Activated T-cell treated with anti-CD3 and anti-CD28 coated beads for 4 hours (primary cell): ENCODE results near the gene FTCD.
A peak's percentile ranks its signal among the peaks of the same experiment; 100 is the strongest.
"Not testable (repeated sequence)": the region's sequence is repeated elsewhere in the genome, so short reads cannot be mapped to it uniquely, and the experiment has no call there.

Experiments
- DNase-seq: peaks from one replicate; pipeline ENCODE4 v3.0.0-alpha.2; 2020

Gene FTCD

DNA sequence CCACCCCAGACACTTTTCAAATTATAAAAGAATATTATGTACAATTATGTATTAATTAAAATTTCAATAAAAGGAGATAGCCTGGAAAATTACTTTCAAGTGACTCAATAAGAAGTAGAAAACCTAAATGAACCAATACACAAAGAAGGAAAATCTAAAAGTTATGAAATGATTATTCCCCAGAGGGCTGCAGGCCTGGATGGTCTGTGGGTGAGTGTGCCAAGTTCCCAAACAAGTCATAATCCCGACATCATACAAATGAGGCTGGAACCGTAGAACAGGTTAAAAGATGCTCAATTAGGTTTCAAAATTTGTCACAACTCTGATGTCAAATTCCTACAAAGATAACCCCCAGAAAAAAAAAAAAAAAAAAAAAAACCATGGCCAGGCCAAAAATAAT is 16.2 kb upstream of the FTCD start:
- no peak for DNase-seq

GRCh38 chr21:46170436-46171193 is 15.2 kb upstream of the FTCD start:
- DNase-seq, result not testable (repeated sequence)

DNA sequence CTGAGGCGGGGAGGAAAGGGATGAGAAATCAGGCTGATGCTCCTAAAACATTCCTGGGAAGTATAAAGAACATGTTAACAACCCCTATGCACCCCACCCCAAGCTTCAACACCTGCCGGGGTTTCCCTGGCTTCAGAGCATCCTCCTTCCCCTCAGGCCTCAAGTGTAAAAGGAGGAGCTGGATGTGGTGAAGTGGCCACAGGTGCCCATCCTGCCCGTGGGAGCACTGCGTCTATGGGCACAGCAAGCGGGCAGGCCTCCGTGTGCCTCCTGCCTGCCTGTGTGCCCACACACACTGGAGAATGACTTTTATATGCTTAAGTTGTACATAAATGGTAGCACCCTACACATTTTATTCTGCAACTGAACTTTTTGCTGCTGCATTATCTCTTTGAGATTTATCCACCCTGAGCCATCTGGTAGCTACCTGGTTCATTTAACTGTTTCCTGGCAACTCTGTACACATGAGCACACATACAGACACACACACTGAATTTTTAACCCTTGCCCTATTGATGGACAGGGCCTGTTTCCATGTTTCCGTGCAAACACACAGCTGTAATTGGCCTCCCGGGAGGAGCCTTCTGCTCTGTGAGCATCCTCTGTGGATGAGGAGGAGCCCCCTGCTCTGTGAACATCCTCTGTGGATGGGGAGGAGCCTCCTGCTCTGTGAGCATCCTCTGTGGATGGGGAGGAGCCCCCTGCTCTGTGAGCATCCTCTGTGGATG is 13.4 kb upstream of the FTCD start:
- DNase-seq, result no peak

DNA sequence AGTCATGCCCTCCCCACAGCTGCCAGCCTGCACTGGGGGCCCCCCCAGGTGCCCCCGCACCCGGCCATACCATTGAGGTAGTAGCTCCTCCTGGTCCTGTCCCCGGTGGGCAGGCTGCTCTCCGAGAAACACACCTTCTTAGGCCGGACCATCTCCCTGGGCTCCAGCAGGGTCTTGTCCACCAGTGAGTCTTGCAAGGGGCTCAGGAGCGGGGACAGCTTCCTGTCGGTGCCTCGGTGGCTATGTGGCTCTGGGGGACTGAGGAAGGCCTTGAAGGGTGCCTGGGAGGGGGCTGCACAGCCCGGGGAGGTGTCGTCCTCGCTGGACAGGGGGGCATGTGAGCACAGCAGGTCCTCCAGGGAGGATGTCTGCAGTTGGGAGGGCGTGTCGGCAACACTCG is 12.9 kb upstream of the FTCD start:
- DNase-seq, result no peak

DNA sequence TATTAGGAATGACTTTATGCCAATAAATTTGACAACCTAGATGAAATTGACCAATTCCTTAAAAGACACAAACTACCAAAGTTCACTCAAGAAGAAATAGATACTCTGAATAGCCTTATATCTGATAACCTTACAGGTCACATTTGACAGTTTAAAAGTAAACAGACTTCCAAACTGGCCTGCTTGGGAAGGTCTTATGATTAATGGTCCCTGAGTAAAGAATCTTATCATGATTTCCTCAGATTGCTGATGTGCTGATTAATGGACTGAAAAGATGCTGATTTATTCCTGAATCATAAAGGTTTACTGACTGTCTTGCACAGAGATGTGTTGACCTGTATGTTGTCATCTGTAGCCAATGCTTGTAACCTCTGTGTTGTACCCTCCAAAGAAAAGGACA is 9.7 kb upstream of the FTCD start:
- no peak for DNase-seq

DNA sequence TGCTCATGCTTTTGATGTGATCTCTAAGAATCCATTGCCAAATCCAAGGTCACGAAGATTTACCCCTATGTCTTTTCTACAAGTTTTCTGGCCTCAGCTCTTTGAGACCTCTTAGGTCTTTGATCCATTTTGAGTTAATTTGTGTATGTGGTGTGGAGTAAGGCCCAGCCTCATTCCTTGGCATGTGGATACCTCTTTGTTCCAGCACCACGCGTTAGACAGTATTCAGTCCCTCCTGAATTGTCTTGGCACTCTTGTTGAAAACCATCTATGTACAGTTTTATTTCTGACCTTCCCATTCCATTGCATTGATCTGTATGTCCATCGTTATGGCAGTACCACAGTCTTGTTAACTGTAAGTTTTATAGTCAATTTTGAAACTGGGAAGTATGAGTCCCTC is 8.0 kb upstream of the FTCD start:
- DNase-seq, result no peak

- no peak for DNase-seq
Measured at GRCh38 chr21:46161633-46162592, 6.5 kb upstream of the FTCD start.

- no peak for DNase-seq
Measured at GRCh38 chr21:46160907-46161632, 5.7 kb upstream of the FTCD start.

- DNase-seq, result no peak
Measured at GRCh38 chr21:46160657-46160906, 5.2 kb upstream of the FTCD start.

GRCh38 chr21:46159841-46160656 is 4.7 kb upstream of the FTCD start:
- DNase-seq, result no peak

DNA sequence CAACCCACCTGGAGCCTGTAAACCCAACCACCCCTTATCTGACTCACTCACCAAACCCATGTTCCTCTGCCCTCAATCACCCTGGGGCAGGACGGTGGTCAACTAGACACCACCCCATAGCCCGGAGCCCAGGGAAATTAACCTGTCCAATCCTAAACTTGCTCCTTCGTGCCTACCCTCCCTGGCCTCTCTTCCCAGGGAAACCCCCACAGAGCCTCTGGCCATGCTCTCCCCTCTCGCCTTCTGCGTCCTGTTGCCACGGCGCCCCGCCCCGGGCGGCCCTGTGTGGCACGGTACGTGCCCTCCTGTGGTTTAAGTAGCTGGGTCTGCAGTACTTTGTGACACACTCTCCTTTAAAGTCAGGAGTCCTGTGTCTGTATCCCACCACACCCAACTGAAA is 4.0 kb upstream of the FTCD start:
- DNase-seq, result no peak

DNA sequence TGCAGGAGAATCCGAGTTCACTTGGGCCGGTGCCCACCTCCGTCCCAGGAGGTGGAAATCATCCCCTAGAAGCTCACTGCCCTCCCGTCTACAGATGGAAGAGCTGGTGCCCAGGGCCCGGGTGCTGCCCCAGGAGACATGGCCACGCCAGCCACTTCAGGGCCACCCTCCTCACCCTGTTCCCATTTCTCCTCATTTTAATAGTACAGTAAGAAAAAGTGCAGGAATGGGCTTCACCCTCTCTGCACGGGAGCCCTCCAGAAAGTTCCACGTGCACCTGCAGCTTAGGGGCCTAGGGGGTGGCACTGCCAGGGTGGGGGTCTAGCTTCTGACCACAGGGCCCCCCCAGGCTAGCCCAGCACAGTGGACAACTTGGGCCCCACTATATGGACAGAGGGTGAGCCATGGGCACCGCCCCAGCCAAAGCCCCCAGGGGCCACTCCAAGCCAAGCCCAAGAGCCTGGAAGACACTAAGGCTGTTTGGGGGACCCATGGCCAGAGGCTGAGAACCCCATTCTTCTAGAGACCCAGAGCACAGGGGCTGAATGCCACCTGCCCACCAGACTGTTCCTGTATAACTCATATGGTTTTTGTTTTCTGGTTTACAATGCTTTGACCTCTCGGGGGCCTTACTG is 3.4 kb upstream of the FTCD start:
- no peak for DNase-seq

DNA sequence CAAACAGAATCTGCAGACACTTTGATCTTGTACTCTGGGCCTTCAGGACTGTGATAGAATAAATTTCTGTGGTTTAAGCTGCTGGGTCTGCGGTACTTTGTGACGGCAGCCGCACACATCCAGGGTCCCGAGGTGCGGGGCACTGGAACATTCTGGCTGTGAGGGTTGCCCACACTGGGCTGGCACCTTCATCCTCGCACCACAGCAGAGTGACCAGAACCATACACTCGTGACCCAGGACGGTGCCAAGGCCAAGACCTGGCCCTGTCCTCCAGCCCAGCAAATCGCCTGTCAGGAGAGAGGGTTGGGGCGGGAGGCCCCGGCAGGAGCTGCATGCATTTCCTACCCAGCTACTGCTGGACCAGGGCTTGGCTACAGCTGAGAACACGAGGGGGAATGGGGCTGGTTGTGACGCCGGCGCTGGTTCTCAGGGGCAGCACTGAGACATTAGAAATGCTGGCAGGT is 2.6 kb upstream of the FTCD start:
- DNase-seq, result no peak

- DNase-seq, result no peak
Measured at GRCh38 chr21:46157396-46157986, 2.1 kb upstream of the FTCD start.

GRCh38 chr21:46156678-46157077 is 1.3 kb upstream of the FTCD start:
- no peak for DNase-seq

GRCh38 chr21:46156378-46156645 is 933 bp upstream of the FTCD start:
- no peak for DNase-seq

- DNase-seq, result no peak
Measured at GRCh38 chr21:46154955-46155513, 345 bp downstream of the FTCD start.

GRCh38 chr21:46154155-46154954 is 1.0 kb downstream of the FTCD start:
- DNase-seq, result no peak

GRCh38 chr21:46153247-46154154 is 1.9 kb downstream of the FTCD start:
- peak; percentile 43 for DNase-seq
